Prostate gland (tissue), 2 donors: ENCODE results near the gene KCNN3. TPM values are rescaled to one million over a fixed set of nuclear protein-coding genes. Genes with fewer than 3 reads are reported as not detected.
A peak's percentile ranks its signal among the peaks of the same experiment; 100 is the strongest.

Source experiments
- DNase-seq: peaks from one replicate; pipeline ENCODE4 v3.0.0-alpha.2; 2019; ENCODE audit warnings: low spot score
- H3K27ac ChIP-seq, 2 donors: fragments of 200-600 bp; sonication (generic); 2 replicates each; pipeline ENCODE4 v1.5.1; 2017 to 2019
- H3K27me3 ChIP-seq: fragments of 200-600 bp; sonication (generic); replicated peaks from 2 replicates; pipeline ENCODE4 v1.5.1; 2019; ENCODE audit not compliant: insufficient read depth
- H3K36me3 ChIP-seq, 2 donors: fragments of 200-600 bp; sonication (generic); 1 replicate in 1 of 2; 2 replicates in 1 of 2; pipeline versions ENCODE4 v1.5.1 to v1.8.1; 2017 to 2019
- H3K4me1 ChIP-seq: fragments of 200-600 bp; sonication (generic); replicated peaks from 2 replicates; pipeline ENCODE4 v1.5.1; 2019
- H3K4me3 ChIP-seq, 2 donors: fragments of 200-600 bp; sonication (generic); 2 replicates each; pipeline ENCODE4 v1.5.1; 2017 to 2019
- H3K9me3 ChIP-seq: fragments of 200-600 bp; sonication (generic); 2 replicates; pipeline ENCODE4 v1.5.1; 2017
- CTCF ChIP-seq, 4 experiments: fragments of 200-600 bp in 2 of 4; fragments of 450-650 bp in 2 of 4; sonication (generic) in 2 of 4; IDR thresholded peaks; 1 replicate in 3 of 4; 2 replicates in 1 of 4; pipeline ENCODE4 v1.5.1; 2016 to 2019; ENCODE audit warnings: antibody characterized with exemption in 4 of 4, mild to moderate bottlenecking in 2 of 4, moderate library complexity in 2 of 4
- POLR2A ChIP-seq: fragments of 450-650 bp; IDR thresholded peaks from one replicate; pipeline ENCODE4 v1.6.1; 2016; ENCODE audit warnings: antibody characterized with exemption, mild to moderate bottlenecking
- POLR2AphosphoS5 ChIP-seq: sonication (generic); formaldehyde crosslinking; IDR thresholded peaks from one replicate; pipeline ENCODE4 v1.6.1; 2017; ENCODE audit warnings: antibody characterized with exemption
- WGBS: methylation state at CpG from one replicate; pipeline ENCODE4 v1.1.5; 2018; 5-methylcytosine and 5-hydroxymethylcytosine counted together
- intact Hi-C: fragments of 100-400 bp; cut with DNase I; formaldehyde crosslinking; loops from one replicate; pipeline ENCODE4 v1.14.2; 2022
- total RNA-seq, 2 donors: library from RNA; depleted of rRNA; stranded (reverse); fragments of >200 nt; gene quantifications; one replicate each; pipeline ENCODE4 v1.1.0, GENCODE V29; 2016

The KCNN3 gene
- total RNA-seq, 2 donors from 2014 or later = 1.2 to 3.0 TPM

DNA sequence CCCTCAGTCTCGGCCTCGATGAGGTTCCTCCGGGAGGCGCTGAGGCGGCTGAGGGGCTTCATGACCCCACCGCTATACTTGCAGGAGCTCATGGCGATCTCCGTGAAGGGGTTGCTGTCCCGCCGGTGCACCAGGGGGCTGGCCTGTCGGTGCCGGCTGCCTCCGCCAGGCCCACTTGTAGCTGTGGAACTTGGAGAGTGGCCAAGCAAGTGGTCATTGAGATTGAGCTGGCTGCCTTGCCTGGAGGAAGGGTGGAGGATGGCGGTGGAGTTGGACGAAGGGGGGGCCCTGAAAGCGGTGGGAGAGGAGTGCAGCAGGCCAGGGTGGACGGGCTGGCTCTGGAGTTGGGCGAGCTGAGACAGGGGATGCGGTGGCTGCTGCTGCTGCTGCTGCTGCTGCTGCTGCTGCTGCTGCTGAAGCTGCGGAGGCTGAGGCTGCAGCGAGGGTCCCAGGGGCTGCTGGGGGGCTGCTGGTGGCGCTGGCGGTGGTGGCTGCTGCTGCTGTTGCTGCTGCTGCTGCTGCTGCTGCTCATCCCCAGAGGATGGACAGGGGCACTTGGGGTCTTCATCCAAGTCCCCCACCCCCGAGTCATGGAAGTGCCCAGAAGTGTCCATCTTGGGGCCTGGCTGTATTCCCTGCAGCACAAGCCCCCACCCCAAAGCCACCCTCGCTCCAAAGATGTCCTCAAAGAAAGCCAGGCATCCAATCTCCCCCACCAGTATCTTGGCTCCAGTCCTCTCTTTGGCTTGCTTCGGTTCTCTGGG lies 548 bp downstream of the KCNN3 start:
- H3K36me3 ChIP-seq = no peaks in the 10 kb centered on the region
- no peak for TF ChIP-seq CTCF (IDR thresholded peaks at IDR 0.05)
- no peak for TF ChIP-seq POLR2AphosphoS5
- TF ChIP-seq POLR2A = no peak
- intact Hi-C loops = loop anchor here (10.0 kb wide), 1 partner anchor 125 kb away; no protein-coding TSS in a partner anchor
- WGBS = 21% methylated on average over 26 of the region's 26 CpGs
- H3K4me3 ChIP-seq = peak overlapping the region; percentile 5 to 23
- no peak for DNase-seq
- no peak overlapping the region for H3K27ac ChIP-seq
- no peaks in the 10 kb centered on the region for H3K4me1 ChIP-seq
- H3K27me3 ChIP-seq = no peaks in the 10 kb centered on the region
- no peaks in the 10 kb centered on the region for H3K9me3 ChIP-seq

DNA sequence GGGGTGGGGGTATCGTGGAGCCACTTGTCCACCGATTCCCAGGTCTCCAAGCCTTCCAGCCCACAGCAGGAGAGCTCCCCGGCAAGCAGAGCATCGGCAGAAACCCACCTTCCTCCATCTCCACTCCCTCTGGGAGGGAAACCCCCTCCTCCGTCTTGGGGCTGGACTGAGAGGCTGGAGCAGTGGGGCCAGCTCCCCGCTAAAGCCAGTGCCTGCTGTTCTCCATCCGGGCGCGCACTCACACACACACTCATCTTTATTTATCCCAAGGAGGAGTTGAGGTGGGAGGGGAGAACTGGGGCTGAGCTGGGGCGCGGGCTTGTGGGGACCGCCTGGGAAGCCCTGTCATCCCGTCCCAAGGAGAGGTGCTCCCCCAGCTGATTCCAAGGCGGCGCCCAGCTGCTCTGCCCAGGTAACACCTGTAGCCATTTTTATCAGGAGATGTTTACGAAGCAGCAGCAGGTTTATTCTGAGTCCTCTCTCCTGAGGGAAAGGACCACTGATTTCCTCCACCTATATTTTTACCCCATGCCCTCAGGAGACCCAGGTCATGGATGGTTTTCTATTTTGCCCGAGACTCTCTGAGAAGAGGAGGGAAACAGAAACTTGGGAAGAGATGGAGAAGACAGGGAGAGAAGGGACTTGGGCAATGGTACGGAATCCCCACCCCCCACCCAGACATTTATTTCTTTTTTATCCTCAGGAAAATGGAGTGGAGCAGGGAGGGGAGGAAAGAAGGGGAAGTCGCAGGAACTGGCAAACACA lies 2.1 kb downstream of the KCNN3 start:
- no peak for DNase-seq
- no peak overlapping the region for H3K27ac ChIP-seq
- TF ChIP-seq CTCF (IDR thresholded peaks at IDR 0.05) = no peak
- no peak for TF ChIP-seq POLR2AphosphoS5
- no peak for TF ChIP-seq POLR2A

DNA sequence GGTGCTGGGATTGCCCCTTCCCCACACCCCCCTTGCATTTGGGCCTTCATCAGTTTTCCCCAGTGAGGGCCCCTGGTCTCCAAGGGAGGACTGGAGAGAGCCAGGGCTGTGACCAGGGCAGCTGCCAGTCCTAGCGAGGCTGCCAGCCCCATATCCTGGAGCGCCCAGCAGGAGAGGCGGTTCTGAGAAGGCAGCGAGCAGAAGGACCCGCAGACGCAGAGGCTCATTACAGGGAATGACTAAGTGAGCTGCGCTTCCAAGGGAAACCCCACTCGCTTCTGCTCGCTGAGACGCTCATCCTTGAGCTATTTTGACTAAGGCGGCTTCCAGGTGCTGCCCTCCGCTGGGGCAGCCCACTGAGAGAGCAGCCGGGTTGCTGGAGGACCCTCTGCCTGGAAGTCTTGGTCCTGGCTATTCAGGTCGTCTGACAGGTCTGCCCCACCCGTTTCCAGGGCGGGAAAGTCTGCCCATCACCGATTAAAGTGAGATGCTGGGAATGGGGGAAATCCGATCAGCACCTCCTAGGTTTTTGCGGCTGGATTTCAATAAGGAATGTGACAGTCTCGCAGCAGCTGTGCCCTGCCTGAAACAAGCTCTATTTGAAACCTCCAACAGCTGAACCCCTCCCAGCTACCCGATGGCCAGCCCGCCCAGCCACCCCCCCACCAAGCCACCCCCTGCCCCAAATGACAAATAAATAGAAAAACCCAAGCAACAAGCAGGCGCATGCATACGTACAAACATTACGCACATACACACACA lies 2.8 kb downstream of the KCNN3 start:
- no peak overlapping the region for H3K27ac ChIP-seq
- H3K4me1 ChIP-seq = no peaks in the 10 kb centered on the region
- H3K9me3 ChIP-seq = no peaks in the 10 kb centered on the region
- H3K36me3 ChIP-seq = no peaks in the 10 kb centered on the region
- no peaks in the 10 kb centered on the region for H3K27me3 ChIP-seq
- TF ChIP-seq CTCF (IDR thresholded peaks at IDR 0.05) = no peak
- TF ChIP-seq POLR2AphosphoS5 = no peak
- no peak for TF ChIP-seq POLR2A
- H3K4me3 ChIP-seq = peak overlapping the region in 1 of 2 donors; percentile 5
- intact Hi-C loops = loop anchor here (10.0 kb wide), 1 partner anchor 122 kb away; no protein-coding TSS in a partner anchor
- 27% methylated on average over 24 of the region's 25 CpGs for WGBS
- DNase-seq = no peak

More for the DNA sequence above, 2.1 kb downstream of the KCNN3 start:
- intact Hi-C loops = loop anchor here (10.0 kb wide), 1 partner anchor 123 kb away; no protein-coding TSS in a partner anchor
- no peaks in the 10 kb centered on the region for H3K4me1 ChIP-seq
- 51% methylated on average over 18 of the region's 19 CpGs for WGBS
- H3K27me3 ChIP-seq = no peaks in the 10 kb centered on the region
- H3K9me3 ChIP-seq = no peaks in the 10 kb centered on the region
- no peaks in the 10 kb centered on the region for H3K36me3 ChIP-seq
- H3K4me3 ChIP-seq = peak overlapping the region; percentile 5 to 23

- WGBS = 79% methylated on average over 14 of the region's 14 CpGs
- TF ChIP-seq CTCF (IDR thresholded peaks at IDR 0.05) (no peak), POLR2A (no peak), POLR2AphosphoS5 (no peak)
- H3K27me3 ChIP-seq = no peaks in the 10 kb centered on the region
- no peaks in the 10 kb centered on the region for H3K4me1 ChIP-seq
- DNase-seq = no peak
- no peak overlapping the region for H3K27ac ChIP-seq
- intact Hi-C loops = loop anchor here (10.0 kb wide), 1 partner anchor 122 kb away; no protein-coding TSS in a partner anchor
- no peak overlapping the region for H3K4me3 ChIP-seq
- H3K36me3 ChIP-seq = no peaks in the 10 kb centered on the region
- no peaks in the 10 kb centered on the region for H3K9me3 ChIP-seq
Measured at GRCh38 chr1:154866257-154867063, 3.6 kb downstream of the KCNN3 start.
